Erythroblast (primary cell): ENCODE results near the gene SEC23B.

Experiments used
- DNase-seq, 2 experiments: peaks; one replicate each; lab custom pipeline; 2025; lab: John Stamatoyannopoulos, UW
- GATA1 ChIP-seq: IDR thresholded peaks from 2 replicates; pipeline ENCODE4 v1.6.1; 2011; ENCODE audit warnings: low read depth, mild to moderate bottlenecking, control low read depth, low read length, moderate library complexity
- POLR2A ChIP-seq: IDR thresholded peaks from 2 replicates; pipeline ENCODE4 v1.6.1; 2011; ENCODE audit warnings: mild to moderate bottlenecking, low read length

The SEC23B gene

GRCh38 chr20:18587665-18588573 is 80.2 kb downstream of the SEC23B start, which contains the start of gene DTD1:
Gene DTD1 (plus strand): TSS chr20:18588054. CDS start chr20:18588073, 19 bp downstream.
- TF ChIP-seq POLR2A: peak; percentile 47
- TF ChIP-seq GATA1: no peak
- peak; percentile 89 for DNase-seq

GRCh38 chr20:18588574-18588933 is 80.8 kb downstream of the SEC23B start:
- TF ChIP-seq POLR2A: no peak
- no peak for TF ChIP-seq GATA1
- peak; percentile 27 to 32 for DNase-seq

GRCh38 chr20:18589941-18590674 is 82.4 kb downstream of the SEC23B start:
- DNase-seq: no peak
- TF ChIP-seq POLR2A: no peak
- no peak for TF ChIP-seq GATA1

DNA sequence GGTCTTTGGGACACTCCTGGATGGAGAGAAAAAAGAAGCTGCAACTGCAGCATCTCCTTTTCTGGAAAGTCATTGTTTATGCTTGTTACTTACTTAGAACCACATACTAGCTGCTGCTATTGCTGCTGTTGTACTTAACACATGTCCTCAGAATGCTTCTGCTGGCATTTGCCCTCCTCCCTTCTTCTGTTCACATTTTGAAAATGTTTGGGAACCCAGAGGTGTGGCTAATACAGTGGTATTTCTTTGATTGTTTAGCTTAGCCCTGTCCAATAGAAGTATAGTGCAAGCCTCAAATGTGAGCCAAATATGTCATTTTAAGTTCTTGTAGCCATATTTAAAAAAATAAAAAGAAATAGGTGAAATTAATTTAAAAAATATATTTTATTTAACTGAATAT is 88.5 kb downstream of the SEC23B start:
- TF ChIP-seq POLR2A (no peak), GATA1 (no peak)
- DNase-seq: no peak

DNA sequence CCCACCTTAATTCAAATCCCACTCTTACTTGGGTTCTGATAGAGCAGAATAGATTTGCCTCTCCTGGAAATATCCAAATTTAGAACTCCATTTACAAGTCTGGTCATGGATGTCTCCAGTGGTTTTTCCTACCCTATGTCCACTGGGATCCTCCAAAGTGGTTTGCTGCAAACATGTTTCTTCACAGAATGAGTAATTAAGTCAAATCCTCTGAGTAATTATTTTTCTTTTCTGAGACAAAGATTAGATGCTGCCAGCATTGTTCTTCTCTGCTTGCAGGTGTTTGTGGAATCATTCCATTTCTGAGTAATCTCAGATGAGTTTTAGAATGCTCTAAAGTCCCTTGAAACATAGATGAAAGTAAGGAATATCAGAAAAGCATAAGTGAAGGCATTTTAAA is 102.0 kb downstream of the SEC23B start:
- TF ChIP-seq GATA1 (no peak), POLR2A (no peak)
- no peak for DNase-seq
